PC-3 (cell line): ENCODE measurements around the gene MCL1. TPM values are rescaled to one million over a fixed set of nuclear protein-coding genes. Genes with fewer than 3 reads are reported as not detected.

Source experiments
- ATAC-seq: fragments of 200-7000 bp; cut with Tn5 transposase; 2 replicates; pipeline ENCODE4 v1.9.1; 2020; ENCODE audit warnings: mild to moderate bottlenecking, moderate library complexity
- BruUV-seq: library from RNA; stranded (reverse); fragments of 400-500 nt; replicated peaks from 2 replicates; lab custom pipeline; 2021; lab: Mats Ljungman, UMichigan
- CTCF ChIA-PET: fragments of 300-600 bp; sonication (Branson Sonifier 250); formaldehyde crosslinking; loops from one replicate; lab custom pipeline; 2022; ENCODE audit warnings: antibody characterized with exemption; lab: Charles Lee
- POLR2A ChIA-PET: fragments of 300-600 bp; sonication (Branson Sonifier 250); formaldehyde crosslinking; loops from one replicate; lab custom pipeline; 2022; ENCODE audit warnings: antibody characterized with exemption; ENCODE audit not compliant: unreplicated experiment; lab: Charles Lee
- DNase-seq: peaks from one replicate; pipeline ENCODE4 v3.0.0-alpha.2; 2015
- H2AFZ ChIP-seq: fragments of 300-600 bp; sonication (generic); 2 replicates; pipeline ENCODE4 v1.6.0; 2016; ENCODE audit warnings: antibody characterized with exemption, low read length
- H3F3A ChIP-seq: fragments of 300-600 bp; sonication (generic); one replicate; pipeline ENCODE4 v1.6.0; 2017; ENCODE audit warnings: antibody characterized with exemption, low read length, control low read depth, mild to moderate bottlenecking; ENCODE audit not compliant: unreplicated experiment
- H3K27ac ChIP-seq: fragments of 300-600 bp; sonication (generic); 2 replicates; pipeline ENCODE4 v1.5.1; 2016; ENCODE audit warnings: mild to moderate bottlenecking, low read length
- H3K27me3 ChIP-seq: fragments of 300-600 bp; sonication (generic); 2 replicates; pipeline ENCODE4 v1.6.1; 2016; ENCODE audit warnings: low read length, mixed read lengths
- H3K36me3 ChIP-seq: fragments of 300-600 bp; sonication (generic); 2 replicates; pipeline ENCODE4 v1.6.1; 2016; ENCODE audit warnings: low read depth, mixed run types, low read length, mixed read lengths
- H3K4me1 ChIP-seq: fragments of 300-600 bp; sonication (generic); 2 replicates; pipeline ENCODE4 v1.5.1; 2016; ENCODE audit warnings: low read length; ENCODE audit not compliant: insufficient read depth
- H3K4me2 ChIP-seq: fragments of 300-600 bp; sonication (generic); 2 replicates; pipeline ENCODE4 v1.6.0; 2016; ENCODE audit warnings: low read length
- H3K4me3 ChIP-seq: fragments of 300-600 bp; sonication (generic); 2 replicates; pipeline ENCODE4 v1.5.1; 2016; ENCODE audit warnings: mild to moderate bottlenecking, low read length, mixed read lengths
- H3K79me2 ChIP-seq: fragments of 300-600 bp; sonication (generic); 2 replicates; pipeline ENCODE4 v1.6.1; 2017; ENCODE audit warnings: low read length, mixed read lengths
- H3K9ac ChIP-seq: fragments of 300-600 bp; sonication (generic); 2 replicates; pipeline ENCODE4 v1.6.0; 2016; ENCODE audit warnings: mild to moderate bottlenecking, low read length
- H3K9me2 ChIP-seq: fragments of 300-600 bp; sonication (generic); replicated peaks from 2 replicates; pipeline ENCODE4 v1.6.1; 2016; ENCODE audit warnings: mixed run types, low read length, mixed read lengths
- H3K9me3 ChIP-seq: fragments of 300-600 bp; sonication (generic); 2 replicates; pipeline ENCODE4 v1.6.1; 2016; ENCODE audit warnings: low read length, mixed read lengths
- H4K20me1 ChIP-seq: fragments of 300-600 bp; sonication (generic); 2 replicates; pipeline ENCODE4 v1.6.1; 2016; ENCODE audit warnings: low read length, mixed read lengths
- CTCF ChIP-seq: fragments of 300-600 bp; sonication (generic); conservative IDR thresholded peaks from 2 replicates; pipeline ENCODE4 v1.5.1; 2017; ENCODE audit warnings: antibody characterized with exemption, low read depth, mild to moderate bottlenecking, low read length
- EZH2 ChIP-seq: fragments of 300-600 bp; sonication (generic); IDR thresholded peaks from one replicate; pipeline ENCODE4 v1.6.1; 2017; ENCODE audit warnings: antibody characterized with exemption, mild to moderate bottlenecking, low read length; ENCODE audit not compliant: unreplicated experiment
- EZH2phosphoT487 ChIP-seq: fragments of 300-600 bp; sonication (generic); IDR thresholded peaks from 2 replicates; pipeline ENCODE4 v1.6.1; 2018; ENCODE audit warnings: mild to moderate bottlenecking, antibody characterized with exemption, low read length, borderline replicate concordance
- intact Hi-C: fragments of 100-400 bp; cut with micrococcal nuclease; formaldehyde crosslinking; loops from 2 replicates; pipeline ENCODE4 v1.9.0; 2023
- total RNA-seq: library from RNA; depleted of rRNA; stranded (reverse); fragments of >200 nt; gene quantifications from 2 replicates; pipeline ENCODE4 v1.2.3, GENCODE V29; 2014

MCL1 gene
- total RNA-seq, 1 experiment from 2014 or later: 285 TPM

- ATAC-seq: no peak
- POLR2A ChIA-PET: interaction anchor here (0.5 to 1.0 kb wide), 3 partner anchors 32 to 85 kb away, joined by 3 to 6 read pairs (median 4); partner anchors contain the start of genes GOLPH3L and MCL1
Observed at GRCh38 chr1:150612014-150612345, 32.6 kb upstream of the MCL1 start.

GRCh38 chr1:150610576-150610975 lies 31.2 kb upstream of the MCL1 start:
- peak overlapping the region; percentile 98 for H3K27ac ChIP-seq
- no TSS peak for BruUV-seq

More at GRCh38 chr1:150612014-150612345, 32.6 kb upstream of the MCL1 start:
- CTCF ChIA-PET: no interaction called here
- H3K4me3 ChIP-seq: peak overlapping the region; percentile 36; the same call in 1 of the 2 replicates
- peaks cover 51% of the 10 kb centered on the region for H3K4me1 ChIP-seq
- intact Hi-C loops: loop anchor here (2.0 to 5.0 kb wide), 2 partner anchors 33 to 265 kb away; partner anchors contain the start of genes ARNT and MCL1
- no peaks in the 10 kb centered on the region for H3K9me3 ChIP-seq
- H3K36me3 ChIP-seq: peaks cover 5% of the 10 kb centered on the region
- peaks cover 28% of the 10 kb centered on the region for H3K79me2 ChIP-seq
- H4K20me1 ChIP-seq: no peaks in the 10 kb centered on the region
- no peak overlapping the region for H2AFZ ChIP-seq
- TF ChIP-seq EZH2 (no peak), EZH2phosphoT487 (no peak)
- H3K27ac ChIP-seq: peak overlapping the region; percentile 98
- H3K9ac ChIP-seq: peak overlapping the region; percentile 95
- no peak for DNase-seq
- H3K9me2 ChIP-seq: no peaks in the 10 kb centered on the region
- BruUV-seq: TSS peak; percentile 74
- peaks cover 14% of the 10 kb centered on the region for H3F3A ChIP-seq
- H3K4me2 ChIP-seq: peak overlapping the region; percentile 74
- no peaks in the 10 kb centered on the region for H3K27me3 ChIP-seq

GRCh38 chr1:150609732-150610131 lies 30.3 kb upstream of the MCL1 start:
- ATAC-seq: no peak
- Histone ChIP-seq H3K27ac (peak overlapping the region; percentile 98), H3K9me2 (no peaks in the 10 kb centered on the region), H3K36me3 (no peaks in the 10 kb centered on the region), H3K9ac (peak overlapping the region; percentile 19; the same call in 1 of the 2 replicates), H3K4me1 (peaks cover 45% of the 10 kb centered on the region), H3K4me2 (no peak overlapping the region), H4K20me1 (no peaks in the 10 kb centered on the region), H3K4me3 (no peak overlapping the region), H3K27me3 (no peaks in the 10 kb centered on the region), H3K79me2 (peaks cover 28% of the 10 kb centered on the region), H3K9me3 (no peaks in the 10 kb centered on the region), H3F3A (peaks cover 14% of the 10 kb centered on the region), H2AFZ (no peak overlapping the region)
- ChIA-PET POLR2A (interaction anchor here (0.6 kb wide), 1 partner anchor 273 kb away, joined by 3 read pairs; no protein-coding TSS in a partner anchor), CTCF (no interaction called here)
- no TSS peak for BruUV-seq
- intact Hi-C loops: loop anchor here (5.0 kb wide), 1 partner anchor 268 kb away; the partner anchor contains the start of gene ARNT
- no peak for DNase-seq
- no peak for TF ChIP-seq EZH2
- no peak for TF ChIP-seq CTCF
- no peak for TF ChIP-seq EZH2phosphoT487

More at GRCh38 chr1:150610576-150610975, 31.2 kb upstream of the MCL1 start:
- no peaks in the 10 kb centered on the region for H3K9me2 ChIP-seq
- H3K27me3 ChIP-seq: no peaks in the 10 kb centered on the region
- TF ChIP-seq EZH2phosphoT487: no peak
- TF ChIP-seq EZH2: no peak
- TF ChIP-seq CTCF: no peak
- peaks cover 14% of the 10 kb centered on the region for H3F3A ChIP-seq
- CTCF ChIA-PET: no interaction called here
- H3K9me3 ChIP-seq: no peaks in the 10 kb centered on the region
- no peak overlapping the region for H2AFZ ChIP-seq
- no peak overlapping the region for H3K4me3 ChIP-seq
- H3K4me2 ChIP-seq: 0 out of 2 replicates have a peak overlapping the region, but pooled peaks have one; percentile 7
- H3K79me2 ChIP-seq: peaks cover 28% of the 10 kb centered on the region
- intact Hi-C loops: loop anchor here (5.0 kb wide), 1 partner anchor 267 kb away; the partner anchor contains the start of gene ARNT
- POLR2A ChIA-PET: interaction anchor here (0.7 kb wide), 1 partner anchor 49 kb away, joined by 6 read pairs; no protein-coding TSS in a partner anchor
- DNase-seq: no peak
- H4K20me1 ChIP-seq: no peaks in the 10 kb centered on the region
- H3K36me3 ChIP-seq: no peaks in the 10 kb centered on the region
- ATAC-seq: no peak
- peak overlapping the region; percentile 71 for H3K9ac ChIP-seq
- H3K4me1 ChIP-seq: peaks cover 46% of the 10 kb centered on the region
